Right renal cortex interstitium (tissue), 3 donors: ENCODE results near the gene GAL3ST1. TPM values are rescaled to one million over a fixed set of nuclear protein-coding genes. Genes with fewer than 3 reads are reported as not detected.

Experiments
- polyA plus RNA-seq, 3 donors: library from polyadenylated mRNA; unstranded; fragments of 120-200 nt; gene quantifications; one replicate each; pipeline ENCODE4 v1.2.1, GENCODE V29; 2013; ENCODE audit not compliant: insufficient read length in 3 of 3

GAL3ST1 gene
- polyA plus RNA-seq, 3 donors: 18.6 to 27.1 (median 19.4) TPM

Other genes starting within 250 kb of the GAL3ST1 start
- 10 to 100 TPM; 10.7 to 13.2 (median 11.8) TPM for gene TBC1D10A, start 247.7 kb downstream of the GAL3ST1 start, polyA plus RNA-seq
- 100 to 1,000 TPM; 114 to 133 (median 131) TPM for gene SF3A1, start 217.8 kb downstream of the GAL3ST1 start, polyA plus RNA-seq
- 1 to 10 TPM; 4.1 to 5.4 (median 5.4) TPM for gene CCDC157, start 217.7 kb downstream of the GAL3ST1 start, polyA plus RNA-seq
- 10 to 100 TPM; 17.2 to 20.5 (median 19.1) TPM for gene RNF215, start 187.3 kb downstream of the GAL3ST1 start, polyA plus RNA-seq
- gene SEC14L2, start 177.6 kb downstream of the GAL3ST1 start, polyA plus RNA-seq: 1 to 10 TPM; 4.4 to 5.2 (median 5.0) TPM
- 1 to 10 TPM; 5.1 to 9.4 (median 7.8) TPM for gene MTFP1, start 148.9 kb downstream of the GAL3ST1 start, polyA plus RNA-seq
- gene SEC14L3, start 102.6 kb downstream of the GAL3ST1 start, polyA plus RNA-seq: not detected
- under 1 TPM; 0.17 to 0.60 (median 0.50) TPM for gene SEC14L4, start 69.0 kb downstream of the GAL3ST1 start, polyA plus RNA-seq
- gene SEC14L6, start 27.9 kb downstream of the GAL3ST1 start, polyA plus RNA-seq: 1 to 10 TPM; 5.3 to 8.6 (median 6.7) TPM
- gene PES1, start 17.2 kb upstream of the GAL3ST1 start, polyA plus RNA-seq: 10 to 100 TPM; 66.2 to 70.3 (median 66.7) TPM
- 10 to 100 TPM; 52.7 to 59.9 (median 52.9) TPM for gene TCN2, start 32.5 kb upstream of the GAL3ST1 start, polyA plus RNA-seq
- 1 to 10 TPM; 1.3 to 1.6 (median 1.4) TPM for gene SLC35E4, start 61.1 kb upstream of the GAL3ST1 start, polyA plus RNA-seq
- 1 to 10 TPM; 5.5 to 6.9 (median 6.5) TPM for gene DUSP18, start 93.2 kb upstream of the GAL3ST1 start, polyA plus RNA-seq
- gene OSBP2, start 120.2 kb upstream of the GAL3ST1 start, polyA plus RNA-seq: 1 to 10 TPM; 4.8 to 5.4 (median 5.3) TPM